Keratinocyte (primary cell): ENCODE measurements around the gene LRFN3.

Experiments
- CTCF ChIP-seq, 3 experiments: IDR thresholded peaks in 1 of 3; conservative IDR thresholded peaks in 1 of 3; optimal IDR thresholded peaks in 1 of 3; 2 replicates in 2 of 3; 3 replicates in 1 of 3; pipeline versions ENCODE3 to v1.5.1; 2011; ENCODE audit warnings: low read length in 3 of 3, mild to moderate bottlenecking in 3 of 3, moderate library complexity in 2 of 3, control low read depth in 1 of 3, inconsistent platforms in 1 of 3; ENCODE audit not compliant: insufficient read depth in 2 of 3; ENCODE audit errors: extremely low read depth in 1 of 3
- EZH2 ChIP-seq: IDR thresholded peaks from one replicate; pipeline ENCODE4 v1.6.1; 2012; ENCODE audit warnings: inconsistent platforms, mild to moderate bottlenecking, low read length, moderate library complexity

- TF ChIP-seq CTCF (optimal IDR thresholded peaks at IDR 0.05 in 1 of 3, IDR thresholded peaks at IDR 0.05 in 1 of 3, conservative IDR thresholded peaks at IDR 0.05 in 1 of 3; ENCODE audit: extremely low read depth in 1 of 3, insufficient read depth in 2 of 3, low read length in 3 of 3): no peak
- TF ChIP-seq EZH2: no peak
Observed at GRCh38 chr19:35898499-35898809, 37.7 kb upstream of the LRFN3 start.
